ENCODE data around the gene ZNF343. TPM values are rescaled to one million over a fixed set of nuclear protein-coding genes. Genes with fewer than 3 reads are reported as not detected.

ZNF343 gene
- total RNA-seq, 1 experiment from 2014 or later, result 11.3 TPM

DNA sequence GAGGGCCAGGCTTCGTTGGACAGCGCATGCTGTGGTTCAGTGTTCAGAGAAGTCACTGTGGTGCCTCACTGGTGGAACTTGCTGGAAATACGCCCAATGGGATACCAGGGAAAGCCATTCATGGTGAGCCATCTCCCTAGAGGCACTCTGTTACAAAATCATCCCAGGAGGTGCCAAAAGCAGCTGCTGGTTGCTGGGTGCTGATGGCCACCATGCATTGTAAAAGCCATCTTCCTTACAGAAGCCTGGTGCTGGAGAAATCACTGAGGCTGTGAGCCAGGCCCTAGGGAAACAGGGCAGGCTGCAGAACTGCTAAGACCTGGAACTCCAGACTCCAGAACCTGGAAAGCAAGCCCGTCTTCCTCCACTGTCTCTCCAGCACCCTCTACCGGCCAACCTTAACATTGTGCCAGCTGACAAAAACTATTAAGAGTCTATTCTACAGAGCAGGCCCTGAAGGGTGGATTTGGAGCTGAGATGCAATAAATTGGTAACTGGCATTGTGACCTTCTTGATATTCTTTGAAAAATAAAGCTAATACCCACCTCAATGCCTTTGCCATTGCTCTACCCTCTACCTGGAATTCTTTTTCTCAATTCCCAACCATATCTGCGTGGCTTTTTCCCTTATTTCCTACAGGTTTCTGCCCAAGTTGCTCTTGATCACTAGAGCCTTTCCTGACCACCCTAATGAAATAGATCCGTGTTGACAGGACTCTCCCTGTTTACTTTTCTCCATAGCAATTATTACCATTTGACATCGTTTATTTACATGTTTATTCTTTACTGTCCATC is 56.6 kb downstream of the ZNF343 start:
- in situ Hi-C loops (cut with HindIII; ENCODE audit: low sequenced_read_pairs), result no loop called here
- peak; percentile 72 for DNase-seq (ENCODE audit: low spot score)

DNA sequence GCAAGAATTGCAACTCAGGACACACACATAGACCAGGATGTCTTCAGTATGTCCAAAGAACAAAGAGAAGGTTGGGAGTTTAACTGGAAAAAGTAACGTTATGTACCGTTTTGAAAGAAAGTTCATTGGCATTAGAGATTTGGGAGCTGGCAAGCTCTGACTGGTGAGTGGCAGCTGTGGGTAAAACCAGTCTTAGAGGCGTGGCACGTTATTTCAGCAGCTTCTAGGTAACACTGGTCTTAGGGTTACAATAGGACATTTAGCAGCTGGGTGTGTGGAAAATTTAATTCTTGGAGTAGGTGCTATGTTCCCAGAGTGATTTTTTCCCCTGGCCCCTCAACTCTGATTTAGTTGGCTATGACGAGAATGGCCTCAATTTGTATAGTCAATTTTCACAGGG is 57.3 kb downstream of the ZNF343 start:
- in situ Hi-C loops (cut with HindIII; ENCODE audit: low sequenced_read_pairs), result no loop called here

DNA sequence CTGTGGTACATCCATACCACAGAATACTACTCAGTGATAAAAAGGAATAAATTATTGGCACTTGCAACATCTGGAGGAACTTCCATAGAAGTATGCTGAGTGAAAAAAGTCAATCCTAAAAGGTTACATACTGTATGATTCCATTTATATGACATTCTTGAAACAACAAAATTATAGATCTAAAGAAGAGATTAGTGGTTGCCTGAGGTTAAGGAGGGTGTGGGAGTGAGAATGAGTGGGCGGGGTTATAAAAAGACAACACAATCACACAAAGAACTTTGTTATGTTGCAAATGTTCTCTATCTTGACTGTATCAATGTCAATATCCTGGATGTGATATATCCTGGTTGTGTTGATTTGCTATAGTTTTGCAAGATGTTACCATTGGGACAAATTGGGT is 59.3 kb downstream of the ZNF343 start:
- in situ Hi-C loops (cut with HindIII; ENCODE audit: low sequenced_read_pairs), result no loop called here
- no peak for DNase-seq (ENCODE audit: low spot score)

More for the DNA sequence above, 57.3 kb downstream of the ZNF343 start:
- DNase-seq (ENCODE audit: low spot score), result no peak

DNA sequence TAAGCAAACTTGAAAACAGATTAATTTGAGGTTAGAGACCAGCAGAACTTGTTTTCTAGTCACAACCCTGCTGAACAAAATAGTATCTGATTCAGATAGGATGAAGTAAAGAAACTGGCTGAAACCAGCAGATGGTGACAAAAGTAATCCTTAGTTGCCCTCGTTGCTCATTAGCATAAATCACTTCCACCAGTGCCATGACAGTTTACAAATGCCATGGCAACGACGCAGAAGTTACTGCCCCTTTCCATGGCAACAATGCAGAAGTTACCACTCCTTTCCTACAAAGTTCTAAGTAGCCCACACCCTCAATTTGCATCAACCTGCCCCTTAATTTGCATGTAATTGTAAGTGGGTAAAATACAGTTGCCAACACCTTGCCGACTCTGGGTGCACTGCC is 61.9 kb downstream of the ZNF343 start:
- DNase-seq (ENCODE audit: low spot score), result no peak
- in situ Hi-C loops (cut with HindIII; ENCODE audit: low sequenced_read_pairs), result no loop called here

Other genes starting within 250 kb of the ZNF343 start
- gene TGM3, start 212.9 kb downstream of the ZNF343 start, total RNA-seq (2014; rRNA removed; shearing (Covaris generic)), result not detected in 2 replicates
- gene TGM6, start 128.0 kb downstream of the ZNF343 start, total RNA-seq (2014; rRNA removed; shearing (Covaris generic)), result not detected in 2 replicates
- 1,009 and 1,118 TPM in 2 replicates for gene SNRPB, start 38.1 kb downstream of the ZNF343 start, total RNA-seq (2014; rRNA removed; shearing (Covaris generic))
- not detected in 2 replicates for gene TMC2, start 27.7 kb upstream of the ZNF343 start, total RNA-seq (2014; rRNA removed; shearing (Covaris generic))
- gene NOP56, start 143.7 kb upstream of the ZNF343 start, total RNA-seq (2014; rRNA removed; shearing (Covaris generic)), result 249 and 340 TPM in 2 replicates
- gene IDH3B, start 155.3 kb upstream of the ZNF343 start, total RNA-seq (2014; rRNA removed; shearing (Covaris generic)), result 204 and 239 TPM in 2 replicates
- 0.25 TPM in 1 of 2 replicates, not detected in the other for gene EBF4, start 183.9 kb upstream of the ZNF343 start, total RNA-seq (2014; rRNA removed; shearing (Covaris generic))